ENCODE measurements around the gene GORASP2. TPM values are rescaled to one million over a fixed set of nuclear protein-coding genes. Genes with fewer than 3 reads are reported as not detected.

GORASP2 gene
- total RNA-seq, 1 experiment from 2014 or later = 97.7 TPM

- H4K8ac ChIP-seq (replicated peaks; ENCODE audit: insufficient read length, low read depth, low read length) = no peak overlapping the region
- H3K14ac ChIP-seq (ENCODE audit: insufficient read depth, low read length) = no peak overlapping the region
- peak overlapping the region in 1 of 3 experiments; percentile 18; a peak in 1 of 7 replicates for H3K27ac Mint-ChIP-seq
- no peaks in the 10 kb centered on the region for H3K23me2 ChIP-seq (ENCODE audit: insufficient read length, low read depth, low read length, poor library complexity, severe bottlenecking)
- H3K4me3 Mint-ChIP-seq = no peak overlapping the region
- no peak overlapping the region for H4K91ac ChIP-seq (ENCODE audit: insufficient read length, low read depth, low read length)
- no peak for DNase-seq
- H4K5ac ChIP-seq (ENCODE audit: insufficient read length, low read depth, low read length) = no peak overlapping the region
- H2BK15ac ChIP-seq (ENCODE audit: low read depth, low read length) = no peak overlapping the region
- no peaks in the 10 kb centered on the region for H3K79me1 ChIP-seq (ENCODE audit: insufficient read depth, low read depth, low read length, poor library complexity, severe bottlenecking)
- H3K4ac ChIP-seq (ENCODE audit: low read depth, low read length) = no peak overlapping the region
- H2BK20ac ChIP-seq (ENCODE audit: low read depth, low read length, poor library complexity, severe bottlenecking) = no peak overlapping the region
- no peak overlapping the region for H2AK5ac ChIP-seq (ENCODE audit: insufficient read length, low read length)
- H3K18ac ChIP-seq (ENCODE audit: insufficient read length, low read depth, low read length) = no peak overlapping the region
- H2BK12ac ChIP-seq (ENCODE audit: insufficient read length, low read depth, low read length) = no peak overlapping the region
- no peak overlapping the region for H2BK5ac ChIP-seq (ENCODE audit: insufficient read length, low read length)
- H3K9ac ChIP-seq (ENCODE audit: extremely low read depth, insufficient read length, low read length) = no peak overlapping the region
- H3K4me1 Mint-ChIP-seq = peaks cover 0 to 2% of the 10 kb centered on the region in 2 experiments; a peak in 1 of 4 replicates
- H3K27me3 ChIP-seq (ENCODE audit: insufficient read depth, low read length) = no peaks in the 10 kb centered on the region
- TF ChIP-seq CTCF (conservative IDR thresholded peaks at IDR 0.05) = no peak
- no peak overlapping the region for H3K56ac ChIP-seq (ENCODE audit: insufficient read length, low read depth, low read length)
- H3K9me3 ChIP-seq (ENCODE audit: control insufficient read depth, low read depth, low read length) = no peaks in the 10 kb centered on the region
- no peak overlapping the region for H3K23ac ChIP-seq (ENCODE audit: insufficient read length, low read depth, low read length)
- no peaks in the 10 kb centered on the region for H3K9me3 Mint-ChIP-seq
- no peaks in the 10 kb centered on the region for H4K20me1 ChIP-seq (ENCODE audit: control insufficient read depth, insufficient read depth, insufficient read length)
- H3K36me3 Mint-ChIP-seq (ENCODE audit: insufficient read depth in 1 of 3, low read depth in 3 of 3) = no peaks in the 10 kb centered on the region
- no peak overlapping the region for H2AFZ ChIP-seq (ENCODE audit: low read length)
- no CpG with 5 or more reads among the region's 2 CpGs for WGBS (ENCODE audit: extremely low coverage, insufficient read length, low lambda C conversion rate)
- no peak overlapping the region for H3T11ph ChIP-seq (ENCODE audit: low read length)
- H2BK120ac ChIP-seq (ENCODE audit: low read depth, low read length, poor library complexity, severe bottlenecking) = no peak overlapping the region
- H3K27me3 Mint-ChIP-seq (ENCODE audit: low read depth) = peaks cover 15% of the 10 kb centered on the region
- no peaks in the 10 kb centered on the region for H3K79me2 ChIP-seq (ENCODE audit: insufficient read depth, low read length)
- H3K4me2 ChIP-seq (ENCODE audit: insufficient read depth, insufficient read length, low read length) = no peak overlapping the region
- no peaks in the 10 kb centered on the region for H3K4me1 ChIP-seq (ENCODE audit: insufficient read depth, low read length)
- H3K27ac ChIP-seq (ENCODE audit: insufficient read length, low read depth, low read length) = no peak overlapping the region
These were observed 46.3 kb upstream of the GORASP2 start for GRCh38 chr2:170882758-170883157.

Data from H9 (cell line).